ENCODE measurements around the gene LPA. TPM values are rescaled to one million over a fixed set of nuclear protein-coding genes. Genes with fewer than 3 reads are reported as not detected.
"Not testable (repeated sequence)": the region's sequence is repeated elsewhere in the genome, so short reads cannot be mapped to it uniquely, and the experiment has no call there.

Gene LPA
- total and polyA plus RNA-seq, 12 donors: 0.10 to 5.7 (median 0.57) TPM; not detected in 5

DNA sequence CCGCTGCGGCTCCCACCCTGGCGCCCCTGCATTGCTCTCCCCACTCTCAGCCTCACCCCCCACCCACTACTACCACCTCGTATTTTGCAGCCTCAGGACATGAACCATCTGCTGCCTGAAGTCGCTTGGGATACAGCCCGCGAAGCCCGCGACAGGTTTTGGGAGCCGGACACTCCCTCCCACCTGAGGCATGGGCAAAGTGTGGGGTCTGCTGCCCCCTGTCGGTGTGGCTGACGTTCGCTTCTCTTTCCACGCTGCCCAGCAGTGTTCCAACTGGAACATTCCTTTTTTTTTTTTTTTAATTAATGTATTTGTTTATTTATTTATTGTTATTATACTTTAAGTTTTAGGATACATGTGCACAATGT lies 15.3 kb upstream of the LPA start:
- no peak overlapping the region for H3K27ac ChIP-seq
- peak overlapping the region in 1 of 4 donors; percentile 23 for H3K4me3 ChIP-seq
- no peaks in the 10 kb centered on the region for H3K4me1 ChIP-seq (replicated peaks in 1 of 2)
- no peaks in the 10 kb centered on the region for H3K9me3 ChIP-seq (replicated peaks in 1 of 3)
- peak in 6 of 7 donors; percentile 21 to 38 (median 37) for DNase-seq
- 4 to 12% (median 5%) methylated on average over 11 to 14 of the region's 14 CpGs for WGBS, 4 donors
- H3K27me3 ChIP-seq: no peaks in the 10 kb centered on the region
- intact Hi-C loops (cut with DNase I): no loop called here
- TF ChIP-seq POLR2A (IDR thresholded peaks at IDR 0.05): no peak
- TF ChIP-seq, protein P1, sequence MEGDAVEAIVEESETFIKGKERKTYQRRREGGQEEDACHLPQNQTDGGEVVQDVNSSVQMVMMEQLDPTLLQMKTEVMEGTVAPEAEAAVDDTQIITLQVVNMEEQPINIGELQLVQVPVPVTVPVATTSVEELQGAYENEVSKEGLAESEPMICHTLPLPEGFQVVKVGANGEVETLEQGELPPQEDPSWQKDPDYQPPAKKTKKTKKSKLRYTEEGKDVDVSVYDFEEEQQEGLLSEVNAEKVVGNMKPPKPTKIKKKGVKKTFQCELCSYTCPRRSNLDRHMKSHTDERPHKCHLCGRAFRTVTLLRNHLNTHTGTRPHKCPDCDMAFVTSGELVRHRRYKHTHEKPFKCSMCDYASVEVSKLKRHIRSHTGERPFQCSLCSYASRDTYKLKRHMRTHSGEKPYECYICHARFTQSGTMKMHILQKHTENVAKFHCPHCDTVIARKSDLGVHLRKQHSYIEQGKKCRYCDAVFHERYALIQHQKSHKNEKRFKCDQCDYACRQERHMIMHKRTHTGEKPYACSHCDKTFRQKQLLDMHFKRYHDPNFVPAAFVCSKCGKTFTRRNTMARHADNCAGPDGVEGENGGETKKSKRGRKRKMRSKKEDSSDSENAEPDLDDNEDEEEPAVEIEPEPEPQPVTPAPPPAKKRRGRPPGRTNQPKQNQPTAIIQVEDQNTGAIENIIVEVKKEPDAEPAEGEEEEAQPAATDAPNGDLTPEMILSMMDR (IDR thresholded peaks at IDR 0.05): peak in 4 of 6 experiments; percentile 7 to 34 (median 21)
- no peaks in the 10 kb centered on the region for H3K36me3 ChIP-seq (replicated peaks in 1 of 2)

DNA sequence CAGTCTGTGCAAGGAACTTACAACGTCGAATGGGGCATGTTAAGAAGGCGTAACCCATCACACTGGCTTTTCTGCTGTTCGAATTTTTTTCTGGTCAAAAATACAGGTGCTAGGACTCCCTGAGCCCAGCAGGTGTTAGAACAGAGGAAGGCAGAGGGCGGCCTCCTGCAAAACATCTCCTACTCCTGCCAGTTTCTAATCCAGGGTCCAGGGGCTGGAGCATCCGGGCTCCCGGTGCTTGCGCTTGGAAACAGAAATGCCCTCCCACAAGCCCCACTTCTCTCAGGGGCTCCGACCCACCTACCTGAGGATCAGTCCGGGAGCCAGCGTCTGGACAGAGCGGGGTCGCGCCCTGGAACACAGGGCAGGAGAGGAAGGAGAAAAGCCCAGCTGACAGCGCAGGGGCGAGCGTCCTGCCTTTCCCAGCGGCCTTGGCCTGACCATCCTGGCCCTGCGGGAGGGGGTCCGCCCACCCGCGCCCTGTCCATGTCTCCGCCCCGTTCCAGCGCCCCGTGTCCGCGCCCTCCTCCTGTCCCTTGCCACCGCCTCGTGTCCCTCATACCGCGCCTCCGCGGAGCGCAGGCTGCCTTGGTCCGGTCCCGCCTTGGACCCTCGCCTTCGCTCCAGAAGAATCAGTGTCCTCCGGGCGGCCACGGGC lies 14.8 kb upstream of the LPA start:
- Histone ChIP-seq H3K36me3 (replicated peaks in 1 of 2) (no peaks in the 10 kb centered on the region), H3K9me3 (replicated peaks in 1 of 3) (no peaks in the 10 kb centered on the region), H3K4me1 (replicated peaks in 1 of 2) (no peaks in the 10 kb centered on the region), H3K27me3 (no peaks in the 10 kb centered on the region), H3K4me3 (peak overlapping the region in 1 of 4 donors; percentile 23), H3K27ac (no peak overlapping the region)
- no peak for DNase-seq
- WGBS, 4 donors: 16 to 61% (median 23%) methylated on average over 8 to 42 of the region's 42 CpGs
- TF ChIP-seq, protein P1 (IDR thresholded peaks at IDR 0.05): no peak
- no peak for TF ChIP-seq POLR2A (IDR thresholded peaks at IDR 0.05)
- intact Hi-C loops (cut with DNase I): no loop called here

DNA sequence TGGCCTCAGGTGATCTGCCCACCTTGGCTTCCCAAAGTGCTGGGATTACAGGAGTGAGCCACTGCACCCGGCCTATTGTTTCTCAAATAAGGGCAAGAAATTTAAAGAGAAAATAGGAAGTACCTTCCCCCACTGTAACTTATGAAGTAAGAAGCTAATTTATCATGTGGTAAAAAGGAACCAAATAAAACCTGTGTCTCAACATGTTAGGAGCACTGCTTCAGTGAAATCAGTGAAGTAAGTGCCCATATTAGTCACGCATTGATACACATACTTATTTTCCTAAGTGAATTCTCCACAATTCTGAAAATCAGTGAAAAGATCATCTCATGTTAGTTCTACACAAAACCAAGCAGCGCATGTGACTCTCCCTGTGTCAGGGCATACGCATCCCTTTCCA lies 14.2 kb upstream of the LPA start:
- H3K27ac ChIP-seq: no peak overlapping the region

DNA sequence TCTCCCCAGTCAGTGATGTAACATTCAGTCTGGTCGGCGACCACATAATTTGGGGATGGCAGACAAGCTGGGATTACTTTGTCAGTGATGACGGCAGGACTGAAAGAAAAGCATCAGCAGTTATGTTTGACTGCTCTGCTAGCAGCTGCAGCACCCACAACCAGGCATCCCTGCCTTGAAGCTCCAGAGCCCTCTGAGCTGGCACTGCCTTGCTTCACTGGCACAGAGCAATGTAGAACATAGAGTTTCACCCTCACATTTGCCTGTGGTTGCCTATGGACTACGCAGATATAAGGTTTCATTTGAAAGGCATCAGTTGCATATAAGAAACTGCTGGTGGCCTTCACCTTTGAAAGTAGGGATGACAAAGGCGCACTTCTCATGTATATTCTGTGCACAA lies 12.3 kb upstream of the LPA start:
- intact Hi-C loops (cut with DNase I); H3K27ac ChIP-seq; H3K4me3 ChIP-seq; DNase-seq; H3K27me3 ChIP-seq; H3K36me3 ChIP-seq (replicated peaks in 1 of 2); H3K9me3 ChIP-seq (replicated peaks in 1 of 3); H3K4me1 ChIP-seq (replicated peaks in 1 of 2): not testable (repeated sequence)
- 79 to 86% (median 84%) methylated on average over 5 of the region's 5 CpGs for WGBS, 4 donors

More for the DNA sequence above, 14.2 kb upstream of the LPA start:
- no peaks in the 10 kb centered on the region for H3K4me1 ChIP-seq (replicated peaks in 1 of 2)
- no peaks in the 10 kb centered on the region for H3K9me3 ChIP-seq (replicated peaks in 1 of 3)
- intact Hi-C loops (cut with DNase I): no loop called here
- no peak overlapping the region for H3K4me3 ChIP-seq
- 81 to 88% (median 83%) methylated on average over 4 of the region's 4 CpGs for WGBS, 4 donors
- H3K27me3 ChIP-seq: no peaks in the 10 kb centered on the region
- no peak for DNase-seq
- no peaks in the 10 kb centered on the region for H3K36me3 ChIP-seq (replicated peaks in 1 of 2)
- TF ChIP-seq, protein P1 (IDR thresholded peaks at IDR 0.05): no peak
- TF ChIP-seq POLR2A (IDR thresholded peaks at IDR 0.05): no peak

DNA sequence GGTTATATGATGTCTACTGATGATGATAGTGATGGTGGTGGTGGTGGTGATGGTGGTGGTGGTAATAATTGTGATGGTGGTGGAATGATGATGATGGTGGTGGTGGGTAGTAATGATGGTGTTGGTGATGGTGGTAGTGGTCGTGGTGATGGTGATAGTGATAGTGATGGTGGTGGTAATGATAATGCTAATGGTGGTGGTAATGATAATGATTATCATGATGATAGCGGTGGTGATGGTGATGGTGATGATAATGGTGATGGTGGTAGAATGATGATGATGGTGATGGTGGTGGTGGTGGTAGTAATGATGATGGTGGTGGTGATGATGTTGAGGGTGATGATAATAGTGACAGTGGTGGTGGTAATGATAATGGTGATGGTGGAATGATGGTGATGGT lies 4.5 kb upstream of the LPA start:
- TF ChIP-seq, protein P1 (IDR thresholded peaks at IDR 0.05): no peak
- TF ChIP-seq POLR2A (IDR thresholded peaks at IDR 0.05): no peak
- Histone ChIP-seq H3K4me3 (no peak overlapping the region), H3K9me3 (replicated peaks in 1 of 3) (no peaks in the 10 kb centered on the region), H3K4me1 (replicated peaks in 1 of 2) (no peaks in the 10 kb centered on the region), H3K36me3 (replicated peaks in 1 of 2) (no peaks in the 10 kb centered on the region), H3K27me3 (no peaks in the 10 kb centered on the region), H3K27ac (no peak overlapping the region)
- no peak for DNase-seq
- WGBS, 4 donors: 70 to 76% (median 74%) methylated on average over 2 of the region's 2 CpGs
- intact Hi-C loops (cut with DNase I): no loop called here

Data from adrenal gland (tissue), 12 donors.